K562 (cell line): ENCODE measurements around the gene SOBP. TPM values are rescaled to one million over a fixed set of nuclear protein-coding genes. Genes with fewer than 3 reads are reported as not detected.
A peak's percentile ranks its signal among the peaks of the same experiment; 100 is the strongest.

Experiments
- CGGBP1 ChIP-seq: fragments of 250-450 bp; sonication (Bioruptor Pico); IDR thresholded peaks from 2 replicates; pipeline ENCODE4 v1.9.0; 2021; ENCODE audit warnings: mild to moderate bottlenecking
- CTBP1 ChIP-seq: fragments of 450-650 bp; IDR thresholded peaks from 2 replicates; pipeline ENCODE4 v1.6.1; 2016; ENCODE audit warnings: borderline replicate concordance
- EHMT2 ChIP-seq: fragments of 450-650 bp; IDR thresholded peaks from 2 replicates; pipeline ENCODE4 v1.6.1; 2018; ENCODE audit warnings: antibody characterized with exemption
- EZH2 ChIP-seq: IDR thresholded peaks from 2 replicates; pipeline ENCODE4 v1.6.1; 2012; ENCODE audit warnings: low read depth, mild to moderate bottlenecking, inconsistent platforms, low read length, borderline replicate concordance
- FOS ChIP-seq: IDR thresholded peaks from 3 replicates; pipeline ENCODE4 v1.6.1; 2011; ENCODE audit not compliant: insufficient read length; ENCODE audit errors: extremely low read depth
- FUS ChIP-seq: fragments of 200-400 bp; formaldehyde crosslinking; optimal IDR thresholded peaks from 2 replicates; pipeline ENCODE3; 2017; ENCODE audit warnings: low read depth, low read length
- MTA3 ChIP-seq: fragments of 450-650 bp; formaldehyde crosslinking; IDR thresholded peaks from 2 replicates; pipeline ENCODE4 v1.6.1; 2017; ENCODE audit warnings: mild to moderate bottlenecking, borderline replicate concordance
- PHF8 ChIP-seq: fragments of 200-600 bp; sonication (generic); IDR thresholded peaks from 2 replicates; pipeline ENCODE4 v1.6.1; 2012; ENCODE audit warnings: mixed run types, mild to moderate bottlenecking, inconsistent platforms, low read length, moderate library complexity, borderline replicate concordance
- PKNOX1 ChIP-seq: fragments of 450-650 bp; IDR thresholded peaks from 2 replicates; pipeline ENCODE4 v1.6.1; 2016
- RBFOX2 ChIP-seq: fragments of 200-400 bp; formaldehyde crosslinking; IDR thresholded peaks from 2 replicates; pipeline ENCODE4 v1.6.1; 2017; ENCODE audit warnings: low read depth, mild to moderate bottlenecking, low read length, moderate library complexity
- SMAD1 ChIP-seq: fragments of 150-350 bp; IDR thresholded peaks from 2 replicates; pipeline ENCODE4 v1.6.1; 2014; ENCODE audit warnings: low read length, low read depth; ENCODE audit not compliant: partially characterized antibody
- YY1 ChIP-seq, 3 experiments: IDR thresholded peaks; 2 replicates each; pipeline ENCODE4 v1.6.1; 2011; ENCODE audit warnings: low read length in 2 of 3, mild to moderate bottlenecking in 2 of 3, moderate library complexity in 2 of 3, borderline replicate concordance in 1 of 3, control low read depth in 1 of 3, low read depth in 1 of 3; ENCODE audit not compliant: insufficient read depth in 3 of 3, insufficient replicate concordance in 2 of 3, control insufficient read depth in 1 of 3, insufficient read length in 1 of 3; ENCODE audit errors: extremely low read depth in 1 of 3
- ZBTB33 ChIP-seq: sonication (generic); formaldehyde crosslinking; IDR thresholded peaks from 2 replicates; pipeline ENCODE4 v1.8.1; 2023; ENCODE audit warnings: mild to moderate bottlenecking, missing genetic modification reagents
- ZBTB9 ChIP-seq: fragments of 450-650 bp; formaldehyde crosslinking; IDR thresholded peaks from 2 replicates; pipeline ENCODE4 v1.4.0; 2020; ENCODE audit warnings: mild to moderate bottlenecking, moderate library complexity
- ZNF41 ChIP-seq: fragments of 250-450 bp; sonication (Bioruptor Pico); conservative IDR thresholded peaks from 2 replicates; pipeline ENCODE4 v1.4.0; 2020; ENCODE audit warnings: mild to moderate bottlenecking
- ZNF695 ChIP-seq: fragments of 450-650 bp; formaldehyde crosslinking; IDR thresholded peaks from 2 replicates; pipeline ENCODE4 v1.4.0; 2020; ENCODE audit warnings: mild to moderate bottlenecking, moderate library complexity
- ZNF764 ChIP-seq: fragments of 250-450 bp; sonication (Bioruptor Pico); IDR thresholded peaks from 2 replicates; pipeline ENCODE4 v1.4.0; 2020; ENCODE audit warnings: low read depth, mild to moderate bottlenecking, moderate library complexity
- polyA plus RNA-seq, 8 experiments: library from polyadenylated mRNA; depleted of rRNA in 4 of 8; stranded (reverse) in 5 of 8; unstranded in 3 of 8; fragments of >200 nt; fragmentation: Nextera tagmentation in 2 of 8; fragmentation: Illumina TruSeq in 1 of 8; extraction: Ambion mirVana in 2 of 8; extraction: Trizol in 1 of 8; gene quantifications; 2 replicates each; pipeline versions ENCODE4 v1.2.1 to v1.2.3, GENCODE V29; 2011 to 2014; ENCODE audit warnings: inconsistent platforms in 1 of 8, missing spikeins in 1 of 8
- total RNA-seq, 7 experiments: library from RNA; depleted of rRNA in 6 of 7; stranded (reverse); fragments of >200 nt in 6 of 7; fragmentation: Illumina TruSeq in 2 of 7; extraction: Trizol in 2 of 7; gene quantifications; 2 replicates each; pipeline versions ENCODE4 v1.2.1 to v1.2.3, GENCODE V29; 2011 to 2021; ENCODE audit warnings: low replicate concordance in 1 of 7
- TF ChIP-seq, protein P1 (sequence below): sonication (generic); formaldehyde crosslinking; IDR thresholded peaks from 2 replicates; pipeline ENCODE4 v1.8.0; 2022; ENCODE audit warnings: mild to moderate bottlenecking, low read depth, missing genetic modification reagents
- TF ChIP-seq, protein P2 (sequence below): fragments of 450-650 bp; IDR thresholded peaks from 2 replicates; pipeline ENCODE4 v1.6.1; 2016; ENCODE audit warnings: low read depth, mild to moderate bottlenecking, moderate library complexity
- TF ChIP-seq, protein P3 (sequence below): fragments of 250-450 bp; sonication (Bioruptor Pico); IDR thresholded peaks from 2 replicates; pipeline ENCODE4 v1.6.1; 2021; ENCODE audit warnings: mild to moderate bottlenecking

The SOBP gene
- total and polyA plus RNA-seq, 9 of the 15 experiments (the other 6 are each of a cell fraction or from before 2014, with no cell fraction given) = 0.16 TPM; not detected in 8

GRCh38 chr6:107459283-107460082 is 30.4 kb upstream of the SOBP start, which contains the start of gene PDSS2 (continued):
- peak; percentile 95 for TF ChIP-seq RBFOX2
- TF ChIP-seq YY1 (IDR thresholded peaks at IDR 0.05; ENCODE audit: borderline replicate concordance in 1 of 3, control insufficient read depth in 1 of 3, extremely low read depth in 1 of 3, insufficient read depth in 3 of 3, insufficient read length in 1 of 3, insufficient replicate concordance in 2 of 3, low read depth in 1 of 3, low read length in 2 of 3) = peak; percentile 86 to 99 (median 95)
- TF ChIP-seq CGGBP1 (CRISPR knock-in tag) = peak; percentile 52; the same call in 1 of the 2 replicates
- no peak for TF ChIP-seq ZBTB33 (CRISPR knock-in tag)
- no peak for TF ChIP-seq ZNF695 (CRISPR knock-in tag)
- peak; percentile 97 for TF ChIP-seq ZBTB9
- TF ChIP-seq, protein P1, sequence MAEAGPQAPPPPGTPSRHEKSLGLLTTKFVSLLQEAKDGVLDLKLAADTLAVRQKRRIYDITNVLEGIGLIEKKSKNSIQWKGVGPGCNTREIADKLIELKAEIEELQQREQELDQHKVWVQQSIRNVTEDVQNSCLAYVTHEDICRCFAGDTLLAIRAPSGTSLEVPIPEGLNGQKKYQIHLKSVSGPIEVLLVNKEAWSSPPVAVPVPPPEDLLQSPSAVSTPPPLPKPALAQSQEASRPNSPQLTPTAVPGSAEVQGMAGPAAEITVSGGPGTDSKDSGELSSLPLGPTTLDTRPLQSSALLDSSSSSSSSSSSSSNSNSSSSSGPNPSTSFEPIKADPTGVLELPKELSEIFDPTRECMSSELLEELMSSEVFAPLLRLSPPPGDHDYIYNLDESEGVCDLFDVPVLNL (CRISPR knock-in tag) = no peak
- TF ChIP-seq, protein P2, sequence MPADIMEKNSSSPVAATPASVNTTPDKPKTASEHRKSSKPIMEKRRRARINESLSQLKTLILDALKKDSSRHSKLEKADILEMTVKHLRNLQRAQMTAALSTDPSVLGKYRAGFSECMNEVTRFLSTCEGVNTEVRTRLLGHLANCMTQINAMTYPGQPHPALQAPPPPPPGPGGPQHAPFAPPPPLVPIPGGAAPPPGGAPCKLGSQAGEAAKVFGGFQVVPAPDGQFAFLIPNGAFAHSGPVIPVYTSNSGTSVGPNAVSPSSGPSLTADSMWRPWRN = no peak
- no peak for TF ChIP-seq FUS
- no peak for TF ChIP-seq ZNF41 (CRISPR knock-in tag)
- TF ChIP-seq PHF8 = peak; percentile 98
- TF ChIP-seq FOS = peak; percentile 7
- no peak for TF ChIP-seq EZH2
- TF ChIP-seq, protein P3, sequence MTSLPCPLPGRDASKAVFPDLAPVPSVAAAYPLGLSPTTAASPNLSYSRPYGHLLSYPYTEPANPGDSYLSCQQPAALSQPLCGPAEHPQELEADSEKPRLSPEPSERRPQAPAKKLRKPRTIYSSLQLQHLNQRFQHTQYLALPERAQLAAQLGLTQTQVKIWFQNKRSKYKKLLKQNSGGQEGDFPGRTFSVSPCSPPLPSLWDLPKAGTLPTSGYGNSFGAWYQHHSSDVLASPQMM (CRISPR knock-in tag) = no peak
- peak; percentile 92 for TF ChIP-seq MTA3
- TF ChIP-seq SMAD1 = peak; percentile 27
- TF ChIP-seq ZNF764 (CRISPR knock-in tag) = no peak
- TF ChIP-seq PKNOX1 = peak; percentile 79
- no peak for TF ChIP-seq EHMT2
- TF ChIP-seq CTBP1 = peak; percentile 60; the same call in 1 of the 2 replicates
